CD4-positive, alpha-beta T cell treated with Interleukin-17A for 4 hours (primary cell): ENCODE data around the gene C5orf52.
"Not testable (repeated sequence)": the region's sequence is repeated elsewhere in the genome, so short reads cannot be mapped to it uniquely, and the experiment has no call there.

Source experiments
- DNase-seq: peaks from one replicate; pipeline ENCODE4 v3.0.0-alpha.2; 2020; ENCODE audit warnings: mixed read lengths

Gene C5orf52

DNA sequence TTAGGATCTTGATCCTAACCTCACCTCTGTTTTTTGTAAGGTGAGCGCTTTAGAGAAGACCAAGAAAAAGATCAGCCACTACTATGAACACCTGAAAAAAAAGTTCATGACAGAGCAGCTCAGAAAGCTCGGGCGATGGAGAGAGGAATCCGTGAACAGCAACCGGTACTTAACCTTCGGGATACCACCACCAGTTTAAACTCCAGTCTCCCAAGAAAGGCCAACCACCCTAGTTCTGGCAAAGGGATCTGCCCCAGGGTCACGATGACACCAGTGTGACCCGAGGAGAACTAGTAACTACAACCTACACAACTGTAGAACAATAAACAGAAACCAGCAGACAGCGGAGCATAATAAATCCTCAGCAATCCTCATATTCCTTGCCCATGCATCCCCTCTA lies 8.5 kb downstream of the C5orf52 start:
- DNase-seq: no peak

DNA sequence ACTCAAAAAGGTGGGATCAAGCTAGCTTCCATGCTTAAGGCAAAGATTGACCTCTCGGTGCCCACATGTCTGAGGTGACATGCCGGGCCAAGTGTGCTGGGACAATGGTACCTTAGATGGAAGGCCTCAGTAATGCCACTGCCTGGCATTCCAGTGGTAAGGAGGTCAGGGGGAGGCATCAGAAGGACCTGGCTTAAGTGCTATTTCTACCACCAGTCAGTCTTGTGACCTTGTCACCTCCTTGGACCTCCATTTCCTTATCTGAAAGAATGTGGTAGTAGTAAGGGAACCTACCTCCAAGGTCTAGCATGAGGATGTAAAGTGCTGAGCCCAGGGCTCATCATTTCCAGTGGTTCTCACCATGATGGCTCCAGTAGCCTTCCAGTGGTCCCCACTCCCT lies 8.9 kb downstream of the C5orf52 start:
- no peak for DNase-seq

DNA sequence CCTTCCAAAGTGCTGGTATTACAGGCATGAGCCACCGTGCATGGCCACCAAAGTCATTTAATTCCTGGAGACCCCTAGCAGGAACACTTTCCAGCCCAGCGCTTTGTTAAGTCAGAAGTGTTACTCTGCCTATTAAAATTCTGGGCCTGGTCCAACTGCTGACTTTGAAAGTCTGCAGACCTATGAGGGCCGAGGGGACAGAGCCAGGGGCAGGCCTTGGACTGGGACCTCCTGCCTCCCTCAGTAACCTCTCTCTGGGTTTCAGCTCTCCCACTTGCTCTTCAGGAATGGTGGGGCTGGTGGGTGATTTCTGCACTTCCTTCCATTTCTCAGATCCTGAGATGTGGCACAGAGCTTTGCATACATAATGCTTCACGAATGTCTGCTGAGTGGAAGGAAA lies 9.7 kb downstream of the C5orf52 start:
- DNase-seq: no peak

DNA sequence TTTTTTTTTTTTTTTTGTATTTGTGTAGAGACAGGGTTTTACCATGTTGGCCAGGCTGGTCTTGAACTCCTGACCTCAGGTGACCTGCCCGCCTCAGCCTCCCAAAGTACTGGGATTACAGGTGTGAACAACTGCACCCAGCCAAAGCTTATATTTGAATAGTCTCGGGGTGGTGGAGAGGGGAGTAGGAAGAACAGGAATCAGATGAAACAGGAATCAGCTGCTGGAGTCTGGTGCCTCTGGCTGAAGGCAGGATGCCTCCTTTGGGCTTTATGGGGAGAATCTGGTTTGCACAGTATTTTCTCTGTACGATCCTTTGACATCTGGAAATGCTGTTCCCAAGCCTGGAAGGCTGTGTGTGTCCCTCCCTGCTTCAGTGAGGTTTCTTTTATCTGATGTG lies 10.9 kb downstream of the C5orf52 start:
- DNase-seq: no peak

DNA sequence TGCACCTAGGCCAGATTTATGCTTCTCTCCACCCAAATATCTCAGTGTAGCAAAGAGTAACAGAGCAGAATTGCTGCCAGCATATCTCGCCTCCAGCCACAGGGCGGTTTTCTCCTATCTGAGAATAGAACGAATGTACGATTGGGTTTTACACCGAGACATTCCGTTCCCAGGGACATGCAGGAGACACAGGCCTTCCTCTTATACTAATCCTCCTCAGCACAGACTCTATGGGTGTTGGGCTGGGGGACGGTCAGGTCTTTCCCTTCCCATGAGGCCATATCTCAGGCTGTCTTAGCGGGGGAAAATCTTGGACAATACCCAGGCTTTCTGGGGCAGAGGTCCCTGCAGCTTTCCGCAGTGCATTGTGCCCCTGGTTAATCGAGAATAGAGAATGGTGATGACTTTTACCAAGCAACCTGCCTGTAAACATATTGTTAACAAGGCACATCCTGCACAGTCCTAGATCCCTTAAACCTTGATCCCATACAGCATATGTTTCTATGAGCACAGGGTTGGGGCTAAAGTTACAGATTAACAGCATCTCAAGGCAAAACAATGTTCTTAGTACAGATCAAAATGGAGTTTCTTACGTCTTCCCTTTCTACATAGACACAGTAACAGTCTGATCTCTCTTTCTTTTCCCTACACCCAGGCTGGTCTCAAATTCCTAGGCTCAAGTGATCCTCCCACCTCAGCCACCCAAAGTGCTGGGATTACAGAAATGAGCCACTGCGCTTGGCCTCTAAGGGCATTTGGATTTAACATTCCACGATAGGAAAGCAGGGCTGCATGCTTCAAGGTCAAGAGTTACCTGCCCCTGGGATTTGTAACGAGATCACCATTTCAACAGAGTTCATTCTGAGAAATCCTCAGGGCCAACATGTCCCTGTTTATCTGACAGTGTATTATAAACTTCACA lies 15.2 kb downstream of the C5orf52 start:
- DNase-seq: not testable (repeated sequence)

DNA sequence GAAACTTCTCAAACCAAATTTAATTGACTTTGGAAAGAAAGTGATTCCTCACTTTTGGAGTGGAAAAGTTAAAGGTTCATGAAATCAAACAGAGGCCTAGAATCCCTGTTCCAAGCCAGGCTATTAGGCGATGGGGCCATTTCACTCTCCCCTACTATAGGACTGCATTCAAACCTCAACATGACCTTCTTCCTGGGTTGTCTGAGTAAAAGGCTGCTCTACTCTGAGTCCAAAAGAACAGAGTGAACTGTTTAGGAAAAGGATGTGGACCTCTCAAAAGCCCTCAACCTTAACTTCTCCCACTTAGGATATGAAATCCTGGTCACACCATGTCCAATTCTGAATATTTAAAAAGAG lies 15.8 kb downstream of the C5orf52 start:
- no peak for DNase-seq

DNA sequence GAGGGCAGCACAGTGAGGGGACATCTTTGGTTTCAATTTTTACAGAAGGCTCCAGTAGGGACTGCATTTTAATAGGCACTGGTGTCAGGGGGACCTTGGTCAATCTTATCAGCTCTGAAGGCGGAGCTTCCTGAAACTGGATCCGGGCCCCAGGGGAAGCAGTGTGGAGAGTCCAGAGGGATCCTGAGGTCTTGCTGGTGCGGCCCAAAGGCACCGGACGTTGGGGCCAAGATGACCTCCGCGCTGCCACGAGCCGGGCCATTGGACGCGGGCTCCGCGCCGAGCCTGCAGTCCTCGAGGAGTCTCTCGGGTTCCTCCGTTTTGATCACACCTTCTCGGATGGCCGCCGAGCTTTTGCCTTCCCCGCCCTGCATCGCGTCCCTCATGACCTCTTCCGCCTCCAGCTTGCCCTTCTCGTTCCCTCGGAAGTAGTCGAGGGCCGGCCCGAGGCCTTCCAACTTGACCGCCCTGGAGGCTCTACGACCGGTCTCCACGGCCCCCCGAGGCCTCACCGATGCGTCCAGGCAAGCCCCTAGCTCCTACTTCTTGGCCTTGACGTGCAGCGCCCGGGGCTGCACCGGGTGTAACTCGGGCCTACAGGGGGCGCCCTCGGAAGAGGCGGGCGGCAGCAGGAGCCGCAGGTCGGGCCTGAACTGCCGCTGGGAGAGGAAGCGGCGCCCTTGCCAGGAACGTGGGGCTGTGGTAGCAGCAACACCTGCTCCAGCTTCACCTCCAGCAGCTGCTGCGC lies 18.8 kb downstream of the C5orf52 start:
- peak; percentile 60 for DNase-seq

GRCh38 chr5:157690690-157691433 lies 19.5 kb downstream of the C5orf52 start:
- no peak for DNase-seq

GRCh38 chr5:157693816-157694215 lies 22.5 kb downstream of the C5orf52 start:
- DNase-seq: not testable (repeated sequence)

DNA sequence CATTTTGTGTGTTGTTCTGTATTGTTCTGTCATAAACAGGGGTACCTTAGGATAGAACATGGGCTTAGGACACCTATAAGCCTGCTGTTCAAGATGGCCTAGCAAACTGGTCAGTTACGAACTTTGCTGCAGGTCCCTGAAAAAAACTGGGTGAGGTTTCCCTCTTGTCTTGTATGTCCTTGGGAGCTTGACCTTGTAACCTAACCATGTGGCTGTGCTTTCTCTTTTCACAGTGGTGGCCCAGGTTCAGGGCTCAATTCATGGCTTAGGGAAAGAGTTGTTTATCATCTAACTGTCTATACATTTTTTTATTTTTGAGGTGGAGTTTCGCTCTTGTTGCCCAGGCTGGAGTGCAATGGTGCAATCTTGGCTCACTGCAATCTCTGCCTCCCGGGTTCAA lies 24.8 kb downstream of the C5orf52 start:
- DNase-seq: not testable (repeated sequence)

GRCh38 chr5:157698674-157699073 lies 27.3 kb downstream of the C5orf52 start:
- not testable (repeated sequence) for DNase-seq

DNA sequence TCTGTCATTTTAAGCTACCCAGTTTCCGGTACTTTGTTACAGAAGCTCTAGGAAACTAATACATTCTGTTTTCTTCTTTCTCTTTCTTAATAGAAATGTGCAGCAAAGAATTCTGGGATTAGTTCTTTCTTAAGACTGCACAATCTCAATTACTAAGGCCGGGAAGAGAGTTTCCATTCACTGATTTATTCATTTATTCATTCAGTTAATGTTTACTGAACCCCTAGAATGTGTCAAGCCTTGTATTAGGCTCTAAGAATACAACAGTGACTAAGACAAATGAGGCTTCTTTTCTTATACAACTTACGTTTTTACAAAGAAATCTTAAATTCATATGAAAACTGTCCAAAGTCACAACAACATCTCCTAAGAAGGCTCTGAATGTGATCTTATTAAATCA lies 32.4 kb downstream of the C5orf52 start:
- DNase-seq: no peak

DNA sequence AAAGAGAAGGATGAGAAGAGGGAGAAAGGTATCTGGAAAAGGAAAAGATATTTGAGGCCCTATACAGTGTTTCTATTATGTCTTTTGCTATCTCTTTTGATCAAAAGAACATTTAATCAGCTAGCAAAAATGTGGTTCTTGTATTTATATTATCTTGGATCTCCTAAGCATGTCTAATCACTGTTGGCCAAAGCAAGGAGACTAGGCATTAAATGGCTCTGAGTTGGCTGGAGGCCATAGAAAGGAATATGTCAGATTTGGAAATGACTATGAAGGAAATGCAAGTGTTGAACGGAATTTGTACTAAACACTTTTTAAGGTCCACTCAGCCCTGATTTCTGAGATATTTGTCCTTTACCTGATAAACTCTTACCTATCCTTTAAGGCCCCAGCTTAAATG lies 37.5 kb downstream of the C5orf52 start:
- DNase-seq: no peak

DNA sequence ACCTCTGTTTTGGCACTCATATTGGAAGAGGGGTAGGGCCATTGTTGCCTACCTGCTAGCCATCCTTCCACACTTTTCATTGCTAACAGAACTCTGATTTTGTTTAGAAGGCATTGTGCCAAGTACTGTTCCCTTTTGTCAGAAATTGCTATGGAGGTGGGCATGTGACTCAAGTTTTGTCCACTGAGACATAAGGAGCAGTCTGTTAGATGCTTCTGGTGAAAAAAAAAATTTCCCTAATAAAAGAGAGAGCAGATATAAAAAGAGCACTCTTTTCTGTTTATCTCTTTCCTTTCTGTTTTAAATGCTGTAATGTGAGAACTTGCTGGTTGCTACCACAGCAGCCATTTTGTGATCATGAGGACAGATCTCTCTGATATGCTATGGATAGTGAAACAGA lies 38.0 kb downstream of the C5orf52 start:
- no peak for DNase-seq

DNA sequence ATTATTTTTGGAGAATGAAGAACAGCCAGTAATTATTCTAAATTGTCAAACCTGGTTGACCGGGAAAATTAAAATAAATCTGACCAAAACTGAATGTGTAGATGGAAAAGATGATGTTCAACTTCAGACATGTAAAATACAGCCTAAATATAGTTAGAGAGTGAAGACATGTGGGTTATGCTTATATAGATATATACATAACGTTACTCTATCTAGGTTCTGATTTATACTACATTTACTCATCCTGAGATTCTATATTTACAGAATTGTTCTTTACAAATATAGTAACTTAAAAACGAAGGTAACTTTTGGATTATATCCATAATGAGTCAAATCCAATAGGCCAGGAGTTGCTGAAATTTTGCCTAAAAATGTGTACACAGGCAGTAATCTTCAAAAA lies 39.1 kb downstream of the C5orf52 start:
- no peak for DNase-seq

GRCh38 chr5:157710882-157711281 lies 39.5 kb downstream of the C5orf52 start:
- no peak for DNase-seq

GRCh38 chr5:157713830-157714595 lies 42.7 kb downstream of the C5orf52 start:
- DNase-seq: no peak

DNA sequence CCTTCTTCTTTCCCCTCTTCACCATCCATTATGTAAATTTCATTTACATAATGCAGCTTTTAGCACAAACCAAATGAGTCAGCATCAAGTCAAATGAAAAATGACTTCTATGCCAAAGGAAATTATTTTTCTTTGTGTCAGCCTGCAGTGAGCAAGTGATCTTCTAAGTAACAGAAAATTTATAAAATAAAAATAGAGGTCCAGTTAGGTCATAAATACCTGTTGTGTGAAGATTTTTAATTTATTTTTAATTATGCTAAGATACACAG lies 43.2 kb downstream of the C5orf52 start:
- DNase-seq: no peak

DNA sequence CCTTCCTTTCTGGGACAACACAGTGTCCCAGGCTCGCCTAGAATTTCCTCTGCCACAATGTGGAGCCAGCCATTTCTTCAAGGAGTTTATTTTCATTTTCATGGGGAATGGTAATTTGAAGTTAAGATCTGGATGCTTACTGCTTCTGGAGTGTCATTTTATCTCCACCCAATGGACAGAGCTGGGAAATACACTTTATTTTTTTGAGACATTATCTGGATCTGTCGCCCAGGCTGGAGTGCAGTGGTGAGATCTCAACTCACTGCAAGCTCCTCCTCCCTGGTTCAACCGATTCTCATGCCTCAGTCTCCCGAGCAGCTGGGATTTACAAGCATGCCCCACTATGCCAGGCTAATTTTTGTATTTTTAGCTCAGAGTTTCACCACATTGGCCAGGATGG lies 47.2 kb downstream of the C5orf52 start:
- peak; percentile 32 for DNase-seq

GRCh38 chr5:157719245-157719644 lies 47.9 kb downstream of the C5orf52 start:
- no peak for DNase-seq

GRCh38 chr5:157721159-157721558 lies 49.8 kb downstream of the C5orf52 start:
- DNase-seq: no peak

DNA sequence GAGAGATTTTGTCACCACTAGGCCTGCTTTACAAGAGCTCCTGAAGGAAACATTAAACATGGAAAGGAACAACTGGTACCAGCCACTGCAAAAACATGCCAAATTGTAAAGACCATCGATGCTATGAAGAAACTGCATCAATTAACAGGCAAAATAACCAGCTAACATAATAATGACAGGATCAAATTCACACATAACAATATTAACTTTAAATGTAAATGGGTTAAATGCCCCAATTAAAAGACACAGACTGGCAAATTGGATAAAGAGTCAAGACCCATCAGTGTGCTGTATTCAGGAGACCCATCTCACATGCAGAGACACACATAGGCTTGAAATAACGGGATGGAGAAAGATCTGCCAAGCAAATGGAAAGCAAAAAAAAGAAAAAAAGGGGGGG lies 51.6 kb downstream of the C5orf52 start:
- not testable (repeated sequence) for DNase-seq

GRCh38 chr5:157726607-157727006 lies 55.3 kb downstream of the C5orf52 start:
- not testable (repeated sequence) for DNase-seq
